SK-N-MC (cell line): ENCODE results near the gene USB1.

Source experiments
- EZH2 ChIP-seq: fragments of 200-600 bp; sonication (generic); IDR thresholded peaks from one replicate; pipeline ENCODE4 v1.6.1; 2017; ENCODE audit warnings: antibody characterized with exemption
- FOXP2 ChIP-seq: optimal IDR thresholded peaks from 2 replicates; pipeline ENCODE3; 2011; ENCODE audit warnings: mild to moderate bottlenecking, moderate library complexity; ENCODE audit not compliant: insufficient read depth; ENCODE audit errors: extremely low read length, control extremely low read depth
- POLR2AphosphoS5 ChIP-seq: IDR thresholded peaks from 2 replicates; pipeline ENCODE4 v1.6.1; 2012; ENCODE audit warnings: mild to moderate bottlenecking, low read depth, low read length, borderline replicate concordance

DNA sequence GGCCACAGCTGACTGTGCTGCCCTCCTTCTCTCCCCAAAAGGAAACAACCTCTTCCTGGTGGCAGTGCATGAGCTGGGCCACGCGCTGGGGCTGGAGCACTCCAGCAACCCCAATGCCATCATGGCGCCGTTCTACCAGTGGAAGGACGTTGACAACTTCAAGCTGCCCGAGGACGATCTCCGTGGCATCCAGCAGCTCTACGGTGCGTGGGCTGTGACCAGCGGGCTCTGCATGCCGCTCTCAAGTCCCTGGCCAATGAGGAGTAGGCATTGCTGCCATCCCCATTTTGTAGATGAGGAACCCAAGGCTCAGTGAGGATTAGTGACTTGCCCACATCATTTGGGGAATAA is 39.3 kb downstream of the USB1 start:
- TF ChIP-seq POLR2AphosphoS5 (no peak), EZH2 (no peak), FOXP2 (no peak)
